SU-DHL-6 (cell line): ENCODE measurements around the gene PDRG1.

Experiments
- EZH2phosphoT487 ChIP-seq: fragments of 200-600 bp; sonication (generic), shearing (Covaris generic); conservative IDR thresholded peaks from 2 replicates; pipeline ENCODE4 v1.6.1; 2018; ENCODE audit warnings: mild to moderate bottlenecking, antibody characterized with exemption, low read length, moderate library complexity, mixed read lengths
- TF ChIP-seq, protein P1 (sequence below): fragments of 200-600 bp; sonication (generic); IDR thresholded peaks from one replicate; pipeline ENCODE4 v1.5.1; 2017; ENCODE audit warnings: antibody characterized with exemption, mild to moderate bottlenecking, low read length, moderate library complexity; ENCODE audit not compliant: insufficient read depth, poor library complexity, severe bottlenecking

DNA sequence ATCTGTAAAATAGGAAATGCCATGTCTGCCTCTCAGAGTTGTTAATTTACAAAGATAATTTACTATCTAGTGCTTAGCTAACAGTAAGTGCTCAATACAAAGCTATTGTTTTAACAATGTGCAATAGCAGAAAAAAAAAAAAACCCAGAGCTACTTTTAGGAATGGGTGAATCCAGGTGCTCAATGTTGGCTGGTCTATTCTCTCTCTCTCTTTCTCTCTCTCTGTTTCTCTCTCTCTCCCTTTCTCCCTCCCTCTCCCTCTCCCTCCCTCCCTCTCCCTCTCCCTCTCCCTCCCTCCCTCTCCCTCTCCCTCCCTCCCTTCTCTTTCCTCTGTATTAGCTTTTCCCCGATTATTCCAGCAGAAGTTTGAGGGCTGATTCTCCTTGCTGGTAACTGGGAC, 14.0 kb downstream of the PDRG1 start:
- TF ChIP-seq, protein P1, sequence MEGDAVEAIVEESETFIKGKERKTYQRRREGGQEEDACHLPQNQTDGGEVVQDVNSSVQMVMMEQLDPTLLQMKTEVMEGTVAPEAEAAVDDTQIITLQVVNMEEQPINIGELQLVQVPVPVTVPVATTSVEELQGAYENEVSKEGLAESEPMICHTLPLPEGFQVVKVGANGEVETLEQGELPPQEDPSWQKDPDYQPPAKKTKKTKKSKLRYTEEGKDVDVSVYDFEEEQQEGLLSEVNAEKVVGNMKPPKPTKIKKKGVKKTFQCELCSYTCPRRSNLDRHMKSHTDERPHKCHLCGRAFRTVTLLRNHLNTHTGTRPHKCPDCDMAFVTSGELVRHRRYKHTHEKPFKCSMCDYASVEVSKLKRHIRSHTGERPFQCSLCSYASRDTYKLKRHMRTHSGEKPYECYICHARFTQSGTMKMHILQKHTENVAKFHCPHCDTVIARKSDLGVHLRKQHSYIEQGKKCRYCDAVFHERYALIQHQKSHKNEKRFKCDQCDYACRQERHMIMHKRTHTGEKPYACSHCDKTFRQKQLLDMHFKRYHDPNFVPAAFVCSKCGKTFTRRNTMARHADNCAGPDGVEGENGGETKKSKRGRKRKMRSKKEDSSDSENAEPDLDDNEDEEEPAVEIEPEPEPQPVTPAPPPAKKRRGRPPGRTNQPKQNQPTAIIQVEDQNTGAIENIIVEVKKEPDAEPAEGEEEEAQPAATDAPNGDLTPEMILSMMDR = no peak
- no peak for TF ChIP-seq EZH2phosphoT487
